IPS DF 6.9 (cell line): ENCODE data around the gene NLRP6.
"Not testable (repeated sequence)": the region's sequence is repeated elsewhere in the genome, so short reads cannot be mapped to it uniquely, and the experiment has no call there.

ENCODE experiments used
- DNase-seq: peaks from one replicate; pipeline ENCODE4 v3.0.0-alpha.2; 2013; ENCODE audit warnings: low read depth, low spot score
- H3K27ac ChIP-seq: one replicate; pipeline ENCODE4 v1.5.1; 2013; ENCODE audit warnings: low read length, control low read depth
- H3K27me3 ChIP-seq: 2 replicates; pipeline ENCODE4 v1.6.1; 2013; ENCODE audit warnings: mild to moderate bottlenecking, low read length; ENCODE audit not compliant: control insufficient read depth, insufficient read depth
- H3K36me3 ChIP-seq: 2 replicates; pipeline ENCODE4 v1.6.1; 2013; ENCODE audit warnings: low read length; ENCODE audit not compliant: control insufficient read depth, insufficient read depth
- H3K4me1 ChIP-seq: 2 replicates; pipeline ENCODE4 v1.6.1; 2013; ENCODE audit warnings: low read length; ENCODE audit not compliant: control insufficient read depth, insufficient read depth
- H3K4me3 ChIP-seq: 2 replicates; pipeline ENCODE4 v1.5.1; 2013; ENCODE audit warnings: mild to moderate bottlenecking, low read length
- H3K9me3 ChIP-seq: 2 replicates; pipeline ENCODE4 v1.6.1; 2013; ENCODE audit warnings: low read length, inconsistent platforms; ENCODE audit not compliant: control insufficient read depth, insufficient read depth
- WGBS: extraction: QIAGEN DNeasy Blood & Tissue Kit; methylation state at CpG from one replicate; pipeline ENCODE4 v1.1.7; 2013; ENCODE audit warnings: mixed read lengths, missing lambda C conversion rate; ENCODE audit not compliant: insufficient read length, insufficient coverage; 5-methylcytosine and 5-hydroxymethylcytosine counted together

NLRP6 gene

GRCh38 chr11:328012-328411 lies 49.8 kb downstream of the NLRP6 start:
- H3K4me3 ChIP-seq: no peak overlapping the region
- no CpG with 5 or more reads among the region's 13 CpGs for WGBS
- no peaks in the 10 kb centered on the region for H3K27me3 ChIP-seq
- H3K4me1 ChIP-seq: no peaks in the 10 kb centered on the region; the same call in 1 of the 2 replicates
- no peak overlapping the region for H3K27ac ChIP-seq
- no peaks in the 10 kb centered on the region for H3K36me3 ChIP-seq
- H3K9me3 ChIP-seq: no peaks in the 10 kb centered on the region
- no peak for DNase-seq

- not testable (repeated sequence) for H3K9me3 ChIP-seq, DNase-seq, H3K4me3 ChIP-seq, H3K36me3 ChIP-seq, H3K27me3 ChIP-seq, H3K4me1 ChIP-seq, H3K27ac ChIP-seq
- WGBS: no CpG with 5 or more reads among the region's 15 CpGs
Observed at GRCh38 chr11:328516-329100, 50.4 kb downstream of the NLRP6 start.

GRCh38 chr11:329886-330253 lies 51.7 kb downstream of the NLRP6 start:
- DNase-seq: no peak
- Histone ChIP-seq H3K4me3 (no peak overlapping the region), H3K4me1 (peaks cover 1% of the 10 kb centered on the region), H3K27ac (no peak overlapping the region), H3K9me3 (no peaks in the 10 kb centered on the region), H3K27me3 (no peaks in the 10 kb centered on the region), H3K36me3 (no peaks in the 10 kb centered on the region)
- no CpG with 5 or more reads among the region's 2 CpGs for WGBS

- H3K4me3 ChIP-seq: no peak overlapping the region
- no peaks in the 10 kb centered on the region for H3K36me3 ChIP-seq
- peaks cover 1% of the 10 kb centered on the region for H3K4me1 ChIP-seq
- no peaks in the 10 kb centered on the region for H3K9me3 ChIP-seq
- no peaks in the 10 kb centered on the region for H3K27me3 ChIP-seq
- WGBS: no CpG with 5 or more reads among the region's 14 CpGs
- no peak overlapping the region for H3K27ac ChIP-seq
- no peak for DNase-seq
Observed at GRCh38 chr11:330307-330693, 52.1 kb downstream of the NLRP6 start.

GRCh38 chr11:330694-331357 lies 52.6 kb downstream of the NLRP6 start:
- Histone ChIP-seq H3K27ac (no peak overlapping the region), H3K4me1 (peaks cover 1% of the 10 kb centered on the region), H3K4me3 (no peak overlapping the region)

GRCh38 chr11:331358-332060 lies 53.3 kb downstream of the NLRP6 start:
- no peak for DNase-seq
- Histone ChIP-seq H3K4me1 (peaks cover 4% of the 10 kb centered on the region), H3K36me3 (no peaks in the 10 kb centered on the region), H3K9me3 (no peaks in the 10 kb centered on the region), H3K27ac (no peak overlapping the region), H3K4me3 (no peak overlapping the region), H3K27me3 (no peaks in the 10 kb centered on the region)
- no CpG with 5 or more reads among the region's 19 CpGs for WGBS

More at GRCh38 chr11:330694-331357, 52.6 kb downstream of the NLRP6 start:
- H3K9me3 ChIP-seq: no peaks in the 10 kb centered on the region
- no peaks in the 10 kb centered on the region for H3K27me3 ChIP-seq
- WGBS: no CpG with 5 or more reads among the region's 34 CpGs
- no peaks in the 10 kb centered on the region for H3K36me3 ChIP-seq
- no peak for DNase-seq

GRCh38 chr11:332651-333480 lies 54.7 kb downstream of the NLRP6 start:
- no peaks in the 10 kb centered on the region for H3K27me3 ChIP-seq
- no CpG with 5 or more reads among the region's 23 CpGs for WGBS
- H3K9me3 ChIP-seq: no peaks in the 10 kb centered on the region
- peaks cover 6% of the 10 kb centered on the region for H3K4me1 ChIP-seq
- H3K27ac ChIP-seq: no peak overlapping the region
- H3K36me3 ChIP-seq: no peaks in the 10 kb centered on the region
- no peak overlapping the region for H3K4me3 ChIP-seq
- DNase-seq: no peak

GRCh38 chr11:333616-334263 lies 55.5 kb downstream of the NLRP6 start:
- H3K27me3 ChIP-seq, H3K4me3 ChIP-seq, DNase-seq, H3K9me3 ChIP-seq, H3K36me3 ChIP-seq, H3K4me1 ChIP-seq, H3K27ac ChIP-seq: not testable (repeated sequence)
- WGBS: no CpG with 5 or more reads among the region's 17 CpGs

- Histone ChIP-seq H3K9me3 (no peaks in the 10 kb centered on the region), H3K27ac (no peak overlapping the region), H3K27me3 (no peaks in the 10 kb centered on the region), H3K4me1 (peaks cover 6% of the 10 kb centered on the region), H3K36me3 (no peaks in the 10 kb centered on the region), H3K4me3 (no peak overlapping the region)
- no CpG with 5 or more reads among the region's 25 CpGs for WGBS
- no peak for DNase-seq
Observed at GRCh38 chr11:334264-334994, 56.2 kb downstream of the NLRP6 start.
